ENCODE measurements around the gene SHKBP1.
"Not testable (repeated sequence)": the region's sequence is repeated elsewhere in the genome, so short reads cannot be mapped to it uniquely, and the experiment has no call there.

SHKBP1 gene

DNA sequence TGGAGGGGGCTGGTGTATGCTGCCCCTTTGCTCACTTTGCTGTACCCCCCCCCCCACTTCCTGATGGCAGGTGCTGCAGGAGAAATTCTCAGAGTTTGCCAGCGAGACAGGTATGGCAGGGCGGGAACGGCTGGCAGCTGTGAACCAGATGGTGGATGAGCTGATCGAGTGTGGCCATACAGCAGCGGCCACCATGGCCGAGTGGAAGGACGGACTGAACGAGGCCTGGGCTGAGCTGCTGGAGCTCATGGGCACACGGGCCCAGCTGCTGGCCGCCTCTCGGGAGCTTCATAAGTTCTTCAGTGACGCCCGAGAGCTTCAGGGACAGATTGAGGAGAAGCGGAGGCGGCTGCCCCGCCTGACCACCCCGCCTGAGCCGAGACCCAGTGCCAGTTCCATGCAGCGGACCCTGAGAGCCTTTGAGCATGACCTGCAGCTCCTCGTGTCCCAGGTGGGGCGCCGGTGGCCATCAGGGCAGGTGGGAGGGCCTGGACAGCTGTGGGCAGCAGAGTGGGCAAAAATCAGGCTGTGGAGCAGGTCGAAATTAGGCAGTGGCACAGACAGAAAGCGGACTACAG is 19.6 kb upstream of the SHKBP1 start:
- no peak for DNase-seq

DNA sequence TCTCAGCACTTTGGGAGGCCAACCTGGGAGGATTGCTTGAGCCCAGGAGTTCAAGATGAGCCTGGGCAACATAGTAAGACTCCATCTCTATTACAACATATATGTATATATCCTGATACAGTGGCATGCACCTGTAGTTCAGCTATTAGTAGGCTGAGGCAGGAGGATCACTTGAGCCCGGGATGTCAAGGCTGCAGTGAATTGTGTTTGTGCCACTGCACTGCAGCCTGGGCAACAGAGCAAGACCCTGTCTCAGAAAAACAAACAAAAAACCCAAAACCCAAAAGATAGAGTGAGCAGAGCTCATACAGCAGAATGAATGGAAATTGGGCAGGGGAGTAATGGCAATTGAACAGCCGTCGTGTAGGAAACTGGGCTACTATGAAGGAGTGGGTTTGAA is 17.3 kb upstream of the SHKBP1 start:
- DNase-seq: no peak

GRCh38 chr19:40560092-40560507 is 16.6 kb upstream of the SHKBP1 start:
- DNase-seq: no peak

GRCh38 chr19:40561947-40562346 is 14.7 kb upstream of the SHKBP1 start:
- DNase-seq: no peak

- not testable (repeated sequence) for DNase-seq
Measured at GRCh38 chr19:40564535-40564934, 12.1 kb upstream of the SHKBP1 start.

- DNase-seq: no peak
Measured at GRCh38 chr19:40565355-40565754, 11.3 kb upstream of the SHKBP1 start.

GRCh38 chr19:40565910-40566495 is 10.7 kb upstream of the SHKBP1 start:
- DNase-seq: peak; percentile 33

DNA sequence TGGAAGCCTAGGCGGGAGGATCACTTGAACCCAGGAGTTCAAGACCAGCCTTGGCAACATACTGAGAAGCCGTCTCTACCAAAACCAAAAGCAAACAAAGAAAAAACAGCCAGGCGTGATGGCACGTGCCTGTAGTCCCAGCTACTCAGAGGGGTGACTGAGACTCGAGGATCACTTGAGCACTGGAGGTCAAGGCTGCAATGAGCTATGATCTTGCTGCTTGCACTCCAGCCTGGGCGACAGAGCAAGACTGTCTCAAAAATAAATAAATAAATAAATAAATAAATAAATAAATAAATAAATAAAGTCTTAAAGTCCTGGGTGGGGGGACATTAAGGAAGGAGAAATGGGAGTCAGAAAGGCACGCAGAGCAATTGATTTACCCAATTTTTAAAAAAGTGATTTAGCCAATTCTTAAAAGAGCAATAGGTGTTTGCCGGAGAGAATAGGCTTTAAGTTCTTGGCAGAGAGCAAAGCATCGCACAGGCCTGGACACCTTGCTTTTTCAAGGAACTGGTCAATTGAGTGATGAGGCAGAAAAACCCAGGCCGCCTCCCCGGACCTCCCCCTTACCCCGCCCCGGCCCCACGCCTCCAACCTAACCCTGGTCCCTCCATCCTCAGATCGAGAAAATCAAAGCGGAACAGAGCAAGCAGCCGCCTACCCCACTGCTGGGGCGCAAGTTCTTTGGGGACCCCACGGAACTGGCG is 9.5 kb upstream of the SHKBP1 start:
- DNase-seq: peak; percentile 49

- DNase-seq: no peak
Measured at GRCh38 chr19:40567750-40568494, 8.8 kb upstream of the SHKBP1 start.

- DNase-seq: peak; percentile 100
Measured at GRCh38 chr19:40570313-40571004, 6.2 kb upstream of the SHKBP1 start.

DNA sequence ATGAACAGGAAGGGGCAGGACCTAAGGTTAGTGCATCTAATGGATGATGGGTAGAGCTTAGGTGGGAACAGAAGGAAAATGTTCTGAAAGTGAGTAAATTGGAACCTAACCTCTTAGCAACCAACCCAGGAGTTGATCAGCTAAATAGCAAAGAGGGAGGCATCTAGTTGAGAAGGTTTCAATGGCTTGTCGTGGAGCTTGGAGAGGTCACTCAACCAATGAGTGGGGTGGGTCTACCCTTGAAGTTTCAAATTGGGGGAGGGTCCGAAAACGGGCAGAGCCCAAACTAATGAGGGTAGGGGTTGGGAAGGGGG is 5.7 kb upstream of the SHKBP1 start:
- DNase-seq: no peak

DNA sequence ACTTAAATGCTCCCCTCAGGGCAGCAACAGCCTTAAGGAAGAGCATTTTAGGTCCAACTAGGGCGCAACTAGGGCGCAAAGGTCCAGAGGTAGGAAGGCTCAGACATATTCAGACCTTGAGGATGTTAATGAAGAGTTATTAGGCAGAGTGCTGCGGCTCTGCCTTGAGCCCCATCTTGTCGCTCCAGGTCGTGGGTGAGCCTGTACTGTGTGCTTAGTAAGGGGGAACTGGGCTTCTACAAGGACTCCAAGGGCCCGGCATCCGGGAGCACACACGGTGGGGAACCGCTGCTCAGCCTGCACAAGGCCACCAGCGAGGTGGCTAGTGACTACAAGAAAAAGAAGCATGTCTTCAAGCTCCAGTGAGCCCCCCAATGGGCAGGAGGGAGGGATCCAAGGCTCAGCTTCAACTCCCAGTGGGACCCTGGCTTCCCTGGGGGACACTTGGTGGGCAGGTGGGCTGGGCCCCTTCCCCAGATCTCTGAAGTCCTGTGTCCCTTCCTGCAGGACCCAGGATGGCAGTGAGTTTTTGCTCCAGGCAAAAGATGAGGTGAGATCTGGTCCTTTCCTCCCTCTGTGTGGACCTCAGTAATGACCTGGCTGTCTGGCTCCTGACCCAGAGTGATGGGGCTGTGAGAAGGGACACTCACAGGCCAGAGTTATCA is 4.7 kb upstream of the SHKBP1 start:
- DNase-seq: no peak

- no peak for DNase-seq
Measured at GRCh38 chr19:40575326-40575725, 1.3 kb upstream of the SHKBP1 start.

- peak; percentile 73 for DNase-seq
Measured at GRCh38 chr19:40576151-40576584, 505 bp upstream of the SHKBP1 start.

GRCh38 chr19:40578442-40578908 is 1.8 kb downstream of the SHKBP1 start:
- peak; percentile 61 for DNase-seq

GRCh38 chr19:40580619-40581018 is 3.9 kb downstream of the SHKBP1 start:
- DNase-seq: no peak

DNA sequence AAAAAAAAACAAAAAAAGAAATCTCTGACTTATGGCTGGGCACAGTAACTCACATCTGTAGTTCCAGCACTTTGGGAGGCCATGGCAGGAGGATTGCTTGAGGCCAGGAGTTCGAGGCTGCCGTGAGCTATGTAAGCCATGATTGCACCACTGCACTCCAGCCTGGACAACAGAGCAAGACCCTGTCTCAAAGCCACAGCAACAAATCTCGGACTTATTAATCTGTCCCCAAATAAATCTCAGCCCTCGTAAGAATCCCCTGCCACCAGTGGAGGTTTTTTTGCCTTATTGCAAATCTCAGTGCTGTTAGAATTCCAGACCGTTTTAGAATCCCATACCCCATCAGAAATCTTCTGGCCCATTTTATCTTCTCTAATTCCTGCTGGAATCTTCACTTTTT is 4.9 kb downstream of the SHKBP1 start:
- DNase-seq: no peak

DNA sequence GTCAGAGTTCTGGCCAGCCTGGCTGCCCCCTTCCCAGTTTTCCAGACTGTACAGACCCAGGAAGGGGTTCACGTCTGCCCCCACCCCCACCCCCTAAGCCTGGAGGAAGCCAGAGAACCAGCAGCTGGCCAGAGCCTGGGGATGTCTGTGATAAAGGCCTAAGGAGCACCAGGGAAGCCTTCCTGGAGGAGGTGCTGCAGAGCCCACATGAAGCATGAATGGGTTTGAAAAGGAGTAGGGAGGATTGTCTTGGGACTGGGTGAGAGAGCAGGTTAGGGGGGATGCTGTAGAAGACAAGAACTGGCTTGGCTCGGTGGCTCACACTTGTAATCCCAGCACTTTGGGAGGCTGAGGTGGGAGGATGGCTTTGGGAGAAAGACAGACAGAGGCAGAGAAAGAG is 5.8 kb downstream of the SHKBP1 start:
- no peak for DNase-seq

DNA sequence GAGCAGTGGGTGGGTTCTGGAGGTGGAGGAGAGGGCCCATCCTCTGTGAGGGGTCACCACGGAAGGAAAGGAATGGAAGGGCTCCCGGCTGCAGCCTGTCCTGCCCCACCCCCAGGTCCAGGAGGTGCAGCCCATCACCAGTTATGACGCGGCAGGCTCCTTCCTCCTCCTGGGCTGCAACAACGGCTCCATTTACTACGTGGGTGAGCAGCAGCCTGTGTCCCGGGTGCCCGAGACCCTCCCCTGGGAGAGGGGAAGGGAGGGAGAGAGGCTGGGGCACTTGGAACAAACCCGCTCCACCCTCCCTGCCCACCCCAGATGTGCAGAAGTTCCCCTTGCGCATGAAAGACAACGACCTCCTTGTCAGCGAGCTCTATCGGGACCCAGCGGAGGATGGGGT is 6.6 kb downstream of the SHKBP1 start:
- no peak for DNase-seq

DNA sequence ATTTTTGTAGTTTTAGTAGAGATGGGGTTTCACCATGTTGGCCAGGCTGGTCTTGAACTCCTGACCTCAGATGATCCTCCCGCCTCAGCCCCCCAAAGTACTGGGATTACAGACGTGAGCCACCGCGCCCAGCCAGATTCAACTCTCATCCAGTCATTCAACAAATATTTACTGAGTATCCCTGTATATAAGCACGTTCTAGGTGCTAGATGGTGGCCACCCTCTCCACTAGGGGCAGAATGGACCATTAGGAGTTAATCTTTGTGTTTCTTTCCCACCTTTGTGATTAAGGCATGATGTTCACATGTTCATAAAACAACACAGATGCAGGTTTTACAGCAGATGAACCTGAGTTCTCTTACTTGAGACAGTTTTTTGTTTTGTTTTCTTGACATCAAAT is 7.3 kb downstream of the SHKBP1 start:
- DNase-seq: peak; percentile 45

DNA sequence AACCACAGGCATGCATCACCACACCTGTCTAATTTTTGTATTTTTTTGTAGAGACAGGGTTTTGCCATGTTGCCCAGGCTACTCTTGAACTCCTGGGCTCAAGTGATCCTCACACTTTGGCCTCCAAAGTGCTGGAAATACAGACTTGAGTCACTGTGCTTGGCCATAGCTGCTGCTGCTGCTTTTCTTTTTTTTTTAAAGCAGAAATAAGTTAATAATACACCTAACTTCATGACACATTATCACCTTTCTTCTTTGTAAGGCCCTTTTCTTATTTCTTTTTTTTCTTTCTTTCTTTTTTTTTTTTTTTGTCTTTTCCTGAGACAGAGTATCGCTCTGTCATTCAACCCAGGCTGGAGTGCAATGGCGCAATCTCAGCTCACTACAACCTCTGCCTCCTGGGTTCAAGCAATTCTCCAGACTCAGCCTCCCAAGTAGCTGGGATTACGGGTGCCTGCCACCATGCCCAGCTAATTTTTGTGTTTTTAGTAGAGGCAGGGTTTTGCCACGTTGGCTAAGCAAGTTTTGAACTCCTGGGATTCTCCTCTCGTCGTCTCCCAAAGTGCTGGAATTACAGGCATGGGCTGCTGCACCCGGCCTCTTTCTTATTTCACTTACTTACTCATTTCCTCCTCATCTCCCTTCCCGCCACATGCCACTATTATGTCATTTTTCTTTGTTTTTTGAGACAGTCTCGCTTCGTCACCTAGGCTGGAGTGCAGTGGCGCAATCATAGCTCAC is 8.7 kb downstream of the SHKBP1 start:
- DNase-seq: no peak

- DNase-seq: no peak
Measured at GRCh38 chr19:40585982-40586422, 9.3 kb downstream of the SHKBP1 start.
